K562 (cell line): Measurements from ENCODE around the gene ZDHHC18. TPM values are rescaled to one million over a fixed set of nuclear protein-coding genes. Genes with fewer than 3 reads are reported as not detected.

Experiments
- ARID1B ChIP-seq: fragments of 450-650 bp; IDR thresholded peaks from 2 replicates; pipeline ENCODE4 v1.6.1; 2016; ENCODE audit warnings: antibody characterized with exemption, mild to moderate bottlenecking, inconsistent platforms
- ATF2 ChIP-seq: sonication (generic); formaldehyde crosslinking; IDR thresholded peaks from 2 replicates; pipeline ENCODE4 v1.8.1; 2022; ENCODE audit warnings: missing genetic modification reagents
- E4F1 ChIP-seq: fragments of 250-450 bp; sonication (Bioruptor Pico); IDR thresholded peaks from 2 replicates; pipeline ENCODE4 v1.5.0; 2021; ENCODE audit warnings: mild to moderate bottlenecking, borderline replicate concordance
- ETV5 ChIP-seq: sonication (generic); formaldehyde crosslinking; IDR thresholded peaks from 2 replicates; pipeline ENCODE4 v1.4.0; 2020; ENCODE audit warnings: low read depth, mild to moderate bottlenecking, missing genetic modification reagents
- HMGN3 ChIP-seq: IDR thresholded peaks from 2 replicates; pipeline ENCODE4 v1.6.1; 2011; ENCODE audit warnings: borderline replicate concordance, low read depth, mild to moderate bottlenecking, mixed read lengths, low read length; ENCODE audit not compliant: insufficient read length; ENCODE audit errors: extremely low read depth
- HNRNPUL1 ChIP-seq: fragments of 200-400 bp; formaldehyde crosslinking; IDR thresholded peaks from 2 replicates; pipeline ENCODE4 v1.6.1; 2017; ENCODE audit warnings: low read length
- MAFK ChIP-seq: IDR thresholded peaks from 2 replicates; pipeline ENCODE4 v1.6.1; 2011; ENCODE audit warnings: low read length, improper control_type of control experiment
- NFIX ChIP-seq: fragments of 250-450 bp; sonication (Bioruptor Pico); IDR thresholded peaks from 2 replicates; pipeline ENCODE4 v1.4.0; 2020; ENCODE audit warnings: low read depth, mild to moderate bottlenecking, moderate library complexity
- NR2C2 ChIP-seq, 2 experiments: fragments of 200-800 bp in 1 of 2; sonication (Bioruptor generic) in 1 of 2; sonication (generic) in 1 of 2; formaldehyde crosslinking in 1 of 2; IDR thresholded peaks; 2 replicates each; pipeline versions ENCODE4 v1.6.1 to v1.8.0; 2016 to 2022; ENCODE audit warnings: mild to moderate bottlenecking in 1 of 2, missing compliant biosample characterization in 1 of 2, missing genetic modification characterization in 1 of 2, missing genetic modification reagents in 1 of 2
- NRF1 ChIP-seq, 2 experiments: fragments of 450-650 bp; IDR thresholded peaks in 1 of 2; conservative IDR thresholded peaks in 1 of 2; 2 replicates each; pipeline ENCODE4 v1.6.1; 2014; ENCODE audit warnings: mild to moderate bottlenecking in 2 of 2
- PHF20 ChIP-seq: fragments of 450-650 bp; IDR thresholded peaks from 2 replicates; pipeline ENCODE4 v1.6.1; 2018; ENCODE audit not compliant: partially characterized antibody
- POLR2A ChIP-seq: fragments of 450-650 bp; conservative IDR thresholded peaks from 2 replicates; pipeline ENCODE4 v1.6.1; 2016
- ZNF408 ChIP-seq: fragments of 250-450 bp; sonication (Bioruptor Pico); IDR thresholded peaks from 2 replicates; pipeline ENCODE4 v1.4.0; 2020; ENCODE audit warnings: low read depth, mild to moderate bottlenecking, moderate library complexity
- ZNF584 ChIP-seq: fragments of 200-800 bp; sonication (Bioruptor generic); IDR thresholded peaks from 2 replicates; pipeline ENCODE4 v1.6.1; 2016; ENCODE audit warnings: low read depth, mild to moderate bottlenecking, missing genetic modification characterization, missing compliant biosample characterization
- polyA plus RNA-seq, 8 experiments: library from polyadenylated mRNA; depleted of rRNA in 4 of 8; stranded (reverse) in 5 of 8; unstranded in 3 of 8; fragments of >200 nt; fragmentation: Nextera tagmentation in 2 of 8; fragmentation: Illumina TruSeq in 1 of 8; extraction: Ambion mirVana in 2 of 8; extraction: Trizol in 1 of 8; gene quantifications; 2 replicates each; pipeline versions ENCODE4 v1.2.1 to v1.2.3, GENCODE V29; 2011 to 2014; ENCODE audit warnings: inconsistent platforms in 1 of 8, missing spikeins in 1 of 8
- total RNA-seq, 7 experiments: library from RNA; depleted of rRNA in 6 of 7; stranded (reverse); fragments of >200 nt in 6 of 7; fragmentation: Illumina TruSeq in 2 of 7; extraction: Trizol in 2 of 7; gene quantifications; 2 replicates each; pipeline versions ENCODE4 v1.2.1 to v1.2.3, GENCODE V29; 2011 to 2021; ENCODE audit warnings: low replicate concordance in 1 of 7
- TF ChIP-seq, protein P1 (sequence below), 3 experiments: fragments of 200-800 bp in 1 of 3; fragments of 250-450 bp in 1 of 3; fragments of 450-650 bp in 1 of 3; sonication (Bioruptor Pico) in 1 of 3; sonication (Bioruptor generic) in 1 of 3; formaldehyde crosslinking in 1 of 3; IDR thresholded peaks; 2 replicates each; pipeline versions ENCODE4 v1.6.1 to v1.8.0; 2016 to 2022; ENCODE audit warnings: mild to moderate bottlenecking in 2 of 3, missing genetic modification characterization in 2 of 3, missing compliant biosample characterization in 1 of 3, moderate library complexity in 1 of 3
- TF ChIP-seq, protein P2 (sequence below): fragments of 250-450 bp; sonication (Bioruptor Pico); IDR thresholded peaks from 2 replicates; pipeline ENCODE4 v1.4.0; 2020; ENCODE audit warnings: mild to moderate bottlenecking

ZDHHC18 gene
- total and polyA plus RNA-seq, 9 of the 15 experiments (the other 6 are each of a cell fraction or from before 2014, with no cell fraction given), result 0.42 to 35.6 (median 15.8) TPM

DNA sequence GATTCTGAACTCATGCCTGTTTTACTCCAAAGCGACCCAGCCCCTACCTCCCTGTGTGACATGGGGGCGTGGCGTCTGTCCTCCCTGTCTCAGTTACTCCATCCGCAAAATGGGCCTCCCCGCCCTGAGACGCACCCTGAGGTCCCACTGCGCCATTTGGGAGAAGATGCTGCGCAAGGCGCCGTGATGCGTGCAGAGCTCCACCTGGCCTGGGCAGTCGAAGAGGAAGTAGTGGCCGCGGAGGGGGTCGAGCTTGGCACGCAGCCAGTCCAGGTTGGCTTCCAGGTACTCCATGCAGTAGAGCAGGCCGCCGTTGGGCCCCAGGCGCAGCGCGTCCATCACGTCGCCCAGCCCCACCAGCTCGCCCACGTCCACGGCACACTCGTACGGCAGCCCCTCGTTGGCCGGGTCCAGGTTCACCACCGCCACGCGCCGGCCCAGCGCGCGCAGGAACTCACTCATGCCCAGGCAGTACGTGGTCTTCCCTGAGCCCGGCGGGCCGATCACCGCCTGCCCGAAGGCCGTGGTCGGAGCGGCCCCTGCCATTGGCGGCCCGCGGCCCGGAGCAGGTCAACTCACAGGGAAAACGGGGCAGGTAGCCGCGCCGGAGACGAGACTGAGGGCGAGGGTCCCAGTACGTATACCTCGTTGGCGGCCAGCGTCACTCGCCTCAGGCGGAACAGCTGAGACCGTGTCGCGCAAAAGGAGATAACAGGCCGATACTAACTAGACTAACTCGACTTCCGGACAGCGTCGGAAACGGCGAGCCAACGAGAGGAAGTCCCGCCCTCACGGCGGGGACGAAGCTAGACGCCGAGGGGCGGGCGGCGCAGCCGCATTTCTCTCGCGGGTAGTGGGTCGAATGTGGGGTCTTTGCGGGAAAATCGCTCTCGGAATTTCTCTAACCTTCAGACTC lies 63.3 kb downstream of the ZDHHC18 start, which contains the start of gene GPN2 (continued):
- TF ChIP-seq, protein P1, sequence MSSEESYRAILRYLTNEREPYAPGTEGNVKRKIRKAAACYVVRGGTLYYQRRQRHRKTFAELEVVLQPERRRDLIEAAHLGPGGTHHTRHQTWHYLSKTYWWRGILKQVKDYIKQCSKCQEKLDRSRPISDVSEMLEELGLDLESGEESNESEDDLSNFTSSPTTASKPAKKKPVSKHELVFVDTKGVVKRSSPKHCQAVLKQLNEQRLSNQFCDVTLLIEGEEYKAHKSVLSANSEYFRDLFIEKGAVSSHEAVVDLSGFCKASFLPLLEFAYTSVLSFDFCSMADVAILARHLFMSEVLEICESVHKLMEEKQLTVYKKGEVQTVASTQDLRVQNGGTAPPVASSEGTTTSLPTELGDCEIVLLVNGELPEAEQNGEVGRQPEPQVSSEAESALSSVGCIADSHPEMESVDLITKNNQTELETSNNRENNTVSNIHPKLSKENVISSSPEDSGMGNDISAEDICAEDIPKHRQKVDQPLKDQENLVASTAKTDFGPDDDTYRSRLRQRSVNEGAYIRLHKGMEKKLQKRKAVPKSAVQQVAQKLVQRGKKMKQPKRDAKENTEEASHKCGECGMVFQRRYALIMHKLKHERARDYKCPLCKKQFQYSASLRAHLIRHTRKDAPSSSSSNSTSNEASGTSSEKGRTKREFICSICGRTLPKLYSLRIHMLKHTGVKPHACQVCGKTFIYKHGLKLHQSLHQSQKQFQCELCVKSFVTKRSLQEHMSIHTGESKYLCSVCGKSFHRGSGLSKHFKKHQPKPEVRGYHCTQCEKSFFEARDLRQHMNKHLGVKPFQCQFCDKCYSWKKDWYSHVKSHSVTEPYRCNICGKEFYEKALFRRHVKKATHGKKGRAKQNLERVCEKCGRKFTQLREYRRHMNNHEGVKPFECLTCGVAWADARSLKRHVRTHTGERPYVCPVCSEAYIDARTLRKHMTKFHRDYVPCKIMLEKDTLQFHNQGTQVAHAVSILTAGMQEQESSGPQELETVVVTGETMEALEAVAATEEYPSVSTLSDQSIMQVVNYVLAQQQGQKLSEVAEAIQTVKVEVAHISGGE (CRISPR knock-in tag; IDR thresholded peaks at IDR 0.05), result peak in 1 of 3 experiments; percentile 75; a peak in 1 of 6 replicates
- TF ChIP-seq, protein P2, sequence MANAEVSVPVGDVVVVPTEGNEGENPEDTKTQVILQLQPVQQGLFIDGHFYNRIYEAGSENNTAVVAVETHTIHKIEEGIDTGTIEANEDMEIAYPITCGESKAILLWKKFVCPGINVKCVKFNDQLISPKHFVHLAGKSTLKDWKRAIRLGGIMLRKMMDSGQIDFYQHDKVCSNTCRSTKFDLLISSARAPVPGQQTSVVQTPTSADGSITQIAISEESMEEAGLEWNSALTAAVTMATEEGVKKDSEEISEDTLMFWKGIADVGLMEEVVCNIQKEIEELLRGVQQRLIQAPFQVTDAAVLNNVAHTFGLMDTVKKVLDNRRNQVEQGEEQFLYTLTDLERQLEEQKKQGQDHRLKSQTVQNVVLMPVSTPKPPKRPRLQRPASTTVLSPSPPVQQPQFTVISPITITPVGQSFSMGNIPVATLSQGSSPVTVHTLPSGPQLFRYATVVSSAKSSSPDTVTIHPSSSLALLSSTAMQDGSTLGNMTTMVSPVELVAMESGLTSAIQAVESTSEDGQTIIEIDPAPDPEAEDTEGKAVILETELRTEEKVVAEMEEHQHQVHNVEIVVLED, result peak; percentile 73
- TF ChIP-seq ZNF584 (CRISPR knock-in tag) (no peak; the same call in 1 of the 2 replicates), NFIX (peak; percentile 57), ATF2 (CRISPR knock-in tag) (peak; percentile 55; the same call in 1 of the 2 replicates), ARID1B (no peak), ZNF408 (CRISPR knock-in tag) (no peak), E4F1 (CRISPR knock-in tag) (no peak), HMGN3 (peak; percentile 80), HNRNPUL1 (no peak), ETV5 (CRISPR knock-in tag) (peak; percentile 92), NRF1 (conservative IDR thresholded peaks at IDR 0.05 in 1 of 2, IDR thresholded peaks at IDR 0.05 in 1 of 2) (peak; percentile 84 to 87), MAFK (peak; percentile 25; the same call in 1 of the 2 replicates), NR2C2 (CRISPR knock-in tag; IDR thresholded peaks at IDR 0.05) (peak; percentile 65; the same call in 1 of the 2 replicates), NR2C2 (tag; IDR thresholded peaks at IDR 0.05) (peak; percentile 64; the same call in 1 of the 2 replicates), POLR2A (peak; percentile 95), PHF20 (peak; percentile 89)
